ENCODE results near the gene ETF1. TPM values are rescaled to one million over a fixed set of nuclear protein-coding genes. Genes with fewer than 3 reads are reported as not detected.
A peak's percentile ranks its signal among the peaks of the same experiment; 100 is the strongest.

Gene ETF1
- total and polyA plus RNA-seq, 9 of the 15 experiments (the other 6 are each of a cell fraction or from before 2014, with no cell fraction given), result 53.7 to 209 (median 164) TPM

DNA sequence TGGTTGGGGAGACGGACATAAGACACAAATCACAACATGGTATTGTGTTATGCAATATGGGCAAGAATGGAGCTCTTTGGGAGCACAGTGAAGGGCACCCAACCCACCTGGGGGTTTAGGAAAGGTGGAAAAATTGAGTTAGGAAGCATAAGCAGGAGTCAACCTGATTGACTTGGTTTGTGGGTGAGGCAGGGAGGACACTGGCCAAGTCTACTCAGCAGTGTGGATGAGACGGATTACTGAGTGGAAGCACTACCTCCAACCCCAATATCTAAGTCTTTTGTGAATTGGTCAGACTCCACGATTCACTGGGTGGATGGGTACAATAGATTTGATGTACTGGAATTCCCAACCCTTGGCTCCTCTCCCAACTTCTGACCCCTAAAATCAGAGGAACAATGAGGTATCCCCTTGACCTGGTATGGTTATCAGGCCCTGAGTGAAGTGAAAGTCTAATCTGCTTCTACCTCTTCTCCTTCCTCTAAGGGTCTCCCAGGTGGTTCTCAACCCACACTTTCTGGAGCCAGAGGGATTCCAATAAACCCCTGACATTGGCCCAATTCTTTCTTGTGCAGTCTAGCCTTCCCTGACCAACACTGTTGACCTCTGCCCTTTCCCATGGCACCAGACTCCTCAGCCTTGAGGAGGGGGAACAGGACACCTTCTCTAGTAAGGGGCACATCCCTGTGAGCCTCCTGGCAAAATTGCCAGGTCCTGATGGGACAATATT is 72.5 kb downstream of the ETF1 start (continued):
- TF ChIP-seq, protein P1, sequence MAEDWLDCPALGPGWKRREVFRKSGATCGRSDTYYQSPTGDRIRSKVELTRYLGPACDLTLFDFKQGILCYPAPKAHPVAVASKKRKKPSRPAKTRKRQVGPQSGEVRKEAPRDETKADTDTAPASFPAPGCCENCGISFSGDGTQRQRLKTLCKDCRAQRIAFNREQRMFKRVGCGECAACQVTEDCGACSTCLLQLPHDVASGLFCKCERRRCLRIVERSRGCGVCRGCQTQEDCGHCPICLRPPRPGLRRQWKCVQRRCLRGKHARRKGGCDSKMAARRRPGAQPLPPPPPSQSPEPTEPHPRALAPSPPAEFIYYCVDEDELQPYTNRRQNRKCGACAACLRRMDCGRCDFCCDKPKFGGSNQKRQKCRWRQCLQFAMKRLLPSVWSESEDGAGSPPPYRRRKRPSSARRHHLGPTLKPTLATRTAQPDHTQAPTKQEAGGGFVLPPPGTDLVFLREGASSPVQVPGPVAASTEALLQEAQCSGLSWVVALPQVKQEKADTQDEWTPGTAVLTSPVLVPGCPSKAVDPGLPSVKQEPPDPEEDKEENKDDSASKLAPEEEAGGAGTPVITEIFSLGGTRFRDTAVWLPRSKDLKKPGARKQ (CRISPR knock-in tag; IDR thresholded peaks at IDR 0.05), result no peak
- no peak for TF ChIP-seq ZNF764 (CRISPR knock-in tag; IDR thresholded peaks at IDR 0.05; ENCODE audit: low read depth)
- TF ChIP-seq ETV5 (CRISPR knock-in tag; IDR thresholded peaks at IDR 0.05; ENCODE audit: low read depth), result 0 out of 2 replicates have a peak, but pooled peaks have one; percentile 5
- no peak for TF ChIP-seq HNRNPH1 (optimal IDR thresholded peaks at IDR 0.05; ENCODE audit: low read depth, low read length)
- TF ChIP-seq, protein P2, sequence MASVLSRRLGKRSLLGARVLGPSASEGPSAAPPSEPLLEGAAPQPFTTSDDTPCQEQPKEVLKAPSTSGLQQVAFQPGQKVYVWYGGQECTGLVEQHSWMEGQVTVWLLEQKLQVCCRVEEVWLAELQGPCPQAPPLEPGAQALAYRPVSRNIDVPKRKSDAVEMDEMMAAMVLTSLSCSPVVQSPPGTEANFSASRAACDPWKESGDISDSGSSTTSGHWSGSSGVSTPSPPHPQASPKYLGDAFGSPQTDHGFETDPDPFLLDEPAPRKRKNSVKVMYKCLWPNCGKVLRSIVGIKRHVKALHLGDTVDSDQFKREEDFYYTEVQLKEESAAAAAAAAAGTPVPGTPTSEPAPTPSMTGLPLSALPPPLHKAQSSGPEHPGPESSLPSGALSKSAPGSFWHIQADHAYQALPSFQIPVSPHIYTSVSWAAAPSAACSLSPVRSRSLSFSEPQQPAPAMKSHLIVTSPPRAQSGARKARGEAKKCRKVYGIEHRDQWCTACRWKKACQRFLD (CRISPR knock-in tag; IDR thresholded peaks at IDR 0.05), result no peak
- TF ChIP-seq MEIS2 (IDR thresholded peaks at IDR 0.05; ENCODE audit: partially characterized antibody), result no peak
- TF ChIP-seq MAFF (IDR thresholded peaks at IDR 0.05; ENCODE audit: low read length), result peak; percentile 23; the same call in 1 of the 2 replicates
- peak; percentile 36; the same call in 1 of the 2 replicates for TF ChIP-seq XRCC5 (IDR thresholded peaks at IDR 0.05; ENCODE audit: low read depth, low read length)
- no peak for TF ChIP-seq CTCFL (IDR thresholded peaks at IDR 0.05; ENCODE audit: borderline replicate concordance, insufficient read depth, low read depth, low read length, poor library complexity, severe bottlenecking)
- no peak for TF ChIP-seq NUFIP1 (IDR thresholded peaks at IDR 0.05; ENCODE audit: partially characterized antibody)
- TF ChIP-seq DPF2 (IDR thresholded peaks at IDR 0.05), result no peak
- no peak for TF ChIP-seq CREM (IDR thresholded peaks at IDR 0.05; ENCODE audit: low read depth)
- TF ChIP-seq ZNF3 (CRISPR knock-in tag; IDR thresholded peaks at IDR 0.05), result no peak
- TF ChIP-seq IFI16 (CRISPR knock-in tag; IDR thresholded peaks at IDR 0.05), result no peak
- TF ChIP-seq, protein P3, sequence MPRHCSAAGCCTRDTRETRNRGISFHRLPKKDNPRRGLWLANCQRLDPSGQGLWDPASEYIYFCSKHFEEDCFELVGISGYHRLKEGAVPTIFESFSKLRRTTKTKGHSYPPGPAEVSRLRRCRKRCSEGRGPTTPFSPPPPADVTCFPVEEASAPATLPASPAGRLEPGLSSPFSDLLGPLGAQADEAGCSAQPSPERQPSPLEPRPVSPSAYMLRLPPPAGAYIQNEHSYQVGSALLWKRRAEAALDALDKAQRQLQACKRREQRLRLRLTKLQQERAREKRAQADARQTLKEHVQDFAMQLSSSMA (CRISPR knock-in tag; IDR thresholded peaks at IDR 0.05), result 0 out of 2 replicates have a peak, but pooled peaks have one; percentile 37
- TF ChIP-seq FUS (optimal IDR thresholded peaks at IDR 0.05; ENCODE audit: low read depth, low read length), result peak; percentile 98
- TF ChIP-seq CBFA2T2 (conservative IDR thresholded peaks at IDR 0.05), result no peak
- TF ChIP-seq, protein P4, sequence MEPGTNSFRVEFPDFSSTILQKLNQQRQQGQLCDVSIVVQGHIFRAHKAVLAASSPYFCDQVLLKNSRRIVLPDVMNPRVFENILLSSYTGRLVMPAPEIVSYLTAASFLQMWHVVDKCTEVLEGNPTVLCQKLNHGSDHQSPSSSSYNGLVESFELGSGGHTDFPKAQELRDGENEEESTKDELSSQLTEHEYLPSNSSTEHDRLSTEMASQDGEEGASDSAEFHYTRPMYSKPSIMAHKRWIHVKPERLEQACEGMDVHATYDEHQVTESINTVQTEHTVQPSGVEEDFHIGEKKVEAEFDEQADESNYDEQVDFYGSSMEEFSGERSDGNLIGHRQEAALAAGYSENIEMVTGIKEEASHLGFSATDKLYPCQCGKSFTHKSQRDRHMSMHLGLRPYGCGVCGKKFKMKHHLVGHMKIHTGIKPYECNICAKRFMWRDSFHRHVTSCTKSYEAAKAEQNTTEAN (CRISPR knock-in tag; IDR thresholded peaks at IDR 0.05), result no peak
- 0 out of 2 replicates have a peak, but pooled peaks have one; percentile 26 for TF ChIP-seq HDAC2 (IDR thresholded peaks at IDR 0.05)
